ENCODE data around the gene RAB37.

GRCh38 chr17:74740173-74740572 lies 3.1 kb downstream of the RAB37 start:
- TF ChIP-seq YY1 (IDR thresholded peaks at IDR 0.05; ENCODE audit: low read depth), result no peak
- no peak for TF ChIP-seq RCOR1 (IDR thresholded peaks at IDR 0.05; ENCODE audit: low read length)
- TF ChIP-seq REST (IDR thresholded peaks at IDR 0.05; ENCODE audit: low read depth, low read length), result no peak
- TF ChIP-seq RAD21 (IDR thresholded peaks at IDR 0.05; ENCODE audit: low read length), result no peak
- TF ChIP-seq FOXJ3 (CRISPR knock-in tag; IDR thresholded peaks at IDR 0.05), result no peak
- TF ChIP-seq CTCF (IDR thresholded peaks at IDR 0.05), result no peak
- no peak for TF ChIP-seq JUND (IDR thresholded peaks at IDR 0.05)
- no peak for TF ChIP-seq IRF3 (IDR thresholded peaks at IDR 0.05; ENCODE audit: low read depth, low read length)
- no peak for TF ChIP-seq POLR2AphosphoS5 (IDR thresholded peaks at IDR 0.05; ENCODE audit: low read depth, low read length)
- TF ChIP-seq EP300 (IDR thresholded peaks at IDR 0.05; ENCODE audit: borderline replicate concordance in 1 of 2, low read depth in 1 of 2, low read length in 1 of 2), result no peak

All from SK-N-SH (cell line).